T follicular helper cell (primary cell): ENCODE data around the gene SNAI1.
"Not testable (repeated sequence)": the region's sequence is repeated elsewhere in the genome, so short reads cannot be mapped to it uniquely, and the experiment has no call there.

Source experiments
- DNase-seq: peaks from one replicate; pipeline ENCODE4 v3.0.0-alpha.2; 2020; ENCODE audit warnings: low read depth

SNAI1 gene

DNA sequence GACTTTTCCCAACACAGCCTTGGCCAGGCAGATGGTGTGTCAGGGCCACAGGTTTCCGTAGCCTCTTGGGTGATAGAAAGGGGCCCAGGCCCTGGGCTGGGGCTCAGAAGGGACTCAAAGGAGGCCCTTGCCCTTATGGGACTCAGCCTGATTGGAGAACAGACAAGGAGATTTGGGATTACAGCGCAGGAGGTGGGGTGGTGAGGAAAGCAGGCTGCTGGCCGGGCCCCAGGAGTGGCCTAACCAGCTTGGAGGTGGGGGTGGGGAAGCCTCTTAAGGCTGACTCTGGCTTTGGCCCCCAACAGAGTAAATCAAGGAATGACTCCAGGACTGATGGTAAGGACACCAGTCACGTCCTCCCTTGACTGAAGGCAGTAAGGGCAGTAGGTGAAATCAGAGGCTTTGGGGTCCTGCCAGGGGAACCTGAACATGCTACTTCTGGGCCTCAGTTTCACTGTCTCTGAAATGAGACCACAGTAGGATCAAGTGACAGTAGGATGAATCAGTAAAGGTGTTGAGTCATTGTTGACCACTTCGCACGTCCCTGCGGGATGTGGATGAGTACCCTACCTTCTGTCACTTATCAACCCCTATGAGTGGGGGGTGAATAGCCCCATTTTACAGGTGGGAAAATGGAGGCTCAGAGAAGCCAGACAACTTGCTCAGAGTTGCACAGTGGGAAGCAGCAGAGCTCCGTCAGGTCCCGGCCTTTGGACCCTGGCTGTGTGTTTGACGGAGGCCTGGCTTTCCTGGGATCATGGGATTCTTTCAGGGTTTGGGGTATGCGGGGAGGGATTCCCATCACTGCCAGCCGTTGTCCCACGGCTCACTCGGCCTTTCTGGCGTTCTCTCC, 4.5 kb downstream of the SNAI1 start:
- DNase-seq, result no peak

DNA sequence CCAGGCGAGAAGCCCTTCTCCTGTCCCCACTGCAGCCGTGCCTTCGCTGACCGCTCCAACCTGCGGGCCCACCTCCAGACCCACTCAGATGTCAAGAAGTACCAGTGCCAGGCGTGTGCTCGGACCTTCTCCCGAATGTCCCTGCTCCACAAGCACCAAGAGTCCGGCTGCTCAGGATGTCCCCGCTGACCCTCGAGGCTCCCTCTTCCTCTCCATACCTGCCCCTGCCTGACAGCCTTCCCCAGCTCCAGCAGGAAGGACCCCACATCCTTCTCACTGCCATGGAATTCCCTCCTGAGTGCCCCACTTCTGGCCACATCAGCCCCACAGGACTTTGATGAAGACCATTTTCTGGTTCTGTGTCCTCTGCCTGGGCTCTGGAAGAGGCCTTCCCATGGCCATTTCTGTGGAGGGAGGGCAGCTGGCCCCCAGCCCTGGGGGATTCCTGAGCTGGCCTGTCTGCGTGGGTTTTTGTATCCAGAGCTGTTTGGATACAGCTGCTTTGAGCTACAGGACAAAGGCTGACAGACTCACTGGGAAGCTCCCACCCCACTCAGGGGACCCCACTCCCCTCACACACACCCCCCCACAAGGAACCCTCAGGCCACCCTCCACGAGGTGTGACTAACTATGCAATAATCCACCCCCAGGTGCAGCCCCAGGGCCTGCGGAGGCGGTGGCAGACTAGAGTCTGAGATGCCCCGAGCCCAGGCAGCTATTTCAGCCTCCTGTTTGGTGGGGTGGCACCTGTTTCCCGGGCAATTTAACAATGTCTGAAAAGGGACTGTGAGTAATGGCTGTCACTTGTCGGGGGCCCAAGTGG, 5.3 kb downstream of the SNAI1 start:
- no peak for DNase-seq

DNA sequence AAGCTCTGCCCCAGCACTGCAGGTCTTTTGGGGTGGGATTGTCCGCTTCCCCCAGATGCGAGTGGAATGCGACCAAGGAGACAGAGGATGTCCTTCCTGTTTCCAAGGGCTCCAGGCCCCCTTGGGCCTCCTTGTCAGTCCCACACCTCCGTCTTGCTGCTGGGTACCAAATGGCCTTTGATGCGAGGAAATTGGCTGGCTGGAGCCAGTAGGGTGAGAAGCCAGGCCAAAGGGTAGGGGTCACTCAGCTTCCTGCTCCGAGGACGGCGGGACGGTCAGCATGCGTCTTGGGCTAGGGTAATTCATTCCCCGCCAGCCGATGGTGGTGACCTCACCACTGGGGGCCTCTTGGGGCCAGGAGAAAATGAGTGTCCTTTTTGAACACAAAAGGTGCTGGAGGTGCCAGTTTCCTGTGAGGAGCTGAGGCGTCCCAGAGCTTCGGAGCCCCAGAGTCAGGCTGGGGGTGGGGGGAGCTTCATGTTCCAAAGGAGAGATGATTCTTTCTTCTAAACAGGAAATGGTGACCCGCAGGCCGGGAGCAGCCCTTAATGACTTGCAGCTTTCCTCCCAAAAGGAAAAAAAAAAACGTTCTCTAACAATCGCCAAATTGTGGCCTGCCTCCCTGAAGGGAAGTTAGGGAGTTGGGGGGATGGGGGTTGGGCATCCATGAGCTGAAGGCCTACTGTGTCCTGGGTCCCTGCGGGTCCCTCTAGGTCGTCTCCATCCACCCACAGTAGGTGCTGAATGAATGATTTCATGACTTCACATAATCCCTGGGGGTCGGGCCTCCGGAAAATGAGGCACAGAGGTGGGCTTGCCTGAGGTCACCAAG, 6.7 kb downstream of the SNAI1 start:
- DNase-seq, result no peak

DNA sequence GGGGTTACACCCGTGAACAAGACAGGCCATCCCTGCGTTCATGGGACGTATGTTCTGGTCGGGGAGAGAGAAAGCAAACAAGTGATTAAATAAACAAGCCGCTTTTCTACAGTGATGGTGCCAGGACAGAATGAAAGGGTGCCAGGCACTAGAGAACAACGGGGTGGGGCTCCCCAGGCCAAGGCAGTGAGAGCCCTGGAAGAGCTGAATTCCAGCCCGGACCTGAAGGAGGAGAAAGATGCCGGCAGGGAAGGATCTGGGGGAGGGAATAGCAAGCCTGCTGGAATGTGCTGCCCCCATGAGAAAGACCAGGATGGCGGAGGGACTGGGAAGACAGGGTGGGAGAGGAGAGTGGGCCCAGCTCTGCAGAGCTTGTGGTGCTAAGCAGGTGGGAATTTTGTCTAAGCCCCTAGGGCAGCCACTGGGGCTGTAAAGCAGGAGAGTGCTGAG, 7.5 kb downstream of the SNAI1 start:
- no peak for DNase-seq

DNA sequence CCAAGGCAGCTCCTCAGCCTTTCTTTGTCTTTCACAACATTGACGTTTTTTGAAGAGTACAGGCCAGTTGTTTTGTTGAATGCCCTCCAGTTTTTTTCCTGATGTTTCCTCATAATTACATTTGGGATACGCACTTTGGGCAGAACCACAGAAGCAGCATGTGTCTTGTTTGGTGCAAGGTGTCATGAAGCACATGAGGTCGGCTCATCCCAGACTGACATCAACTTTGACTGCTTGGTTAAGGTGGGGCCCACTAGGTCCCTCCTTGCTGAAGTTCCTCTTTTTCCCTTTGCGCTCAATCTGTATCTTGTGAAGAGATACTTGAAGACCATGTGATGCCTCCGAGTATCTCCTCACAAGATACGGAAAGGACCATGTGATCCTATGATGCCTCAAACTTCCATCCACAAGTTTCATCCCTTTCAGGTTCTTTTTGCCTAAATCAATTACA, 10.5 kb downstream of the SNAI1 start:
- DNase-seq, result no peak

DNA sequence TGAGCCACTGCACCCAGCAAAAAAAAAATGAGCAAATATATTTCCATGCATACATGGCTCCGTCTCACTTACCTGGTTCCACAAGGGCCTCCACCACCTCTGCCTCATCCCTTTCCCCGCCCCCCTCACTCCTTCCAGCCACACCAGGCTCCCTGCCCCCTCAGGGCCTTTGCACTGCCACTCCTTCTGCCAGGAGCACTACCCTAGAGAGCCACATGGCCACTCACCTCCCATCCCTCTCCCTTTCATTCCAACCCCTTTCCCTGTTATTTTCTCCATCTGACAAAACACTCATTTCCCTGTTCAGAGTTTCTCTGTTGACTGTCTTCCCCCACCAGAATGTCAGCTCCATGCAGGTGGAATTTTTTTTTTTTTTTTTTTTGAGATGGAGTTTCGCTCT, 12.8 kb downstream of the SNAI1 start:
- no peak for DNase-seq

DNA sequence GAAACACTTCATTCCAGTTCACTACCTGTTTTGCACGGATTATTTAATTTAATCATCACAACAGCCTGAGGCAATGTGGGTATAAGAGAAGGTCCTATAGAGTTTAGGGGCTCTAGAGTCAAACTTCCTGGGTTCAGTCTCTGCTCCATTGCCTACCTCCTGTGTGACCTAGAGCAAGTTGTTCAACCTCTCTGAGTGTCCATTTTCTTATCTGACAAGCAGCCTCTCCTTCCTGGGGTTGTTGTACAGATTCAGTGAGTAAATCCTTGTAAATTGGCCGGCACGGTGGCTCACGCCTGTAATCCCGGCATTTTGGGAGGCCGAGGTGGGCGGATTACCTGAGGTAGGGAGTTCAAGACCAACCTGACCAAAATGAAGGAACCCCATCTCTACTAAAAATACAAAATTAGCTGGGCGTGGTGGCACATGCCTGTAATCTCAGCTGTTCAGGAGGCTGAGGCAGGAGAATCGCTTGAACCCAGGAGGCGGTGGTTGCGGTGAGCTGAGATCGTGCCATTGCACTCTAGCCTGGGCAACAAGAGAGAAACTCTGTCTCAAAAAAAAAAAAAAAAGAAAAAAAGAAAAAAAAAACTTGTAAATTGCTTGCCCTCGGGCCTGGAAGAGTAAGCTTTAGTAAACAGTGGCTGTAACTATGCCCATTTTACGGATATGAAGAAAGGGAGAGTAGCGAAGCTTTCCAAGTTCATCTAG, 15.9 kb downstream of the SNAI1 start:
- DNase-seq, result not testable (repeated sequence)

DNA sequence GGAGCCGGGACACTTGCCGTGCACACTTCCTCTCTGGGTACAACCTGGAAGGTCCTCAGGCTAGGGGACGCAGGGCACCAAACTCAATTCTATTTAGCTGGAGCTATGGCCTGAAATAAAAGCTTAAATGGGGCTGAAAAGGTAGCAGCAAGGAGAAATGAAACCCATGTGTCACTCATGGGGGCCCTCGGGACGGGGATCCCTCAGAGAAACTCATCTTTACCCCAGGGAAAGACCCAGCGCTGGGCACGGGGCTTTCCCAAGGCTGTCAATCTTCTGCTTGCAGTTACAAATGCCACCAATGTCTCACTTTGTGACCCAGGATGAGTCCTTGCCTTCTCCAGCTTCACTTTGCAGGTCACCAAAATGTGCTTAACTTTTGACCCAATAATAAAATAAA, 16.5 kb downstream of the SNAI1 start:
- no peak for DNase-seq

DNA sequence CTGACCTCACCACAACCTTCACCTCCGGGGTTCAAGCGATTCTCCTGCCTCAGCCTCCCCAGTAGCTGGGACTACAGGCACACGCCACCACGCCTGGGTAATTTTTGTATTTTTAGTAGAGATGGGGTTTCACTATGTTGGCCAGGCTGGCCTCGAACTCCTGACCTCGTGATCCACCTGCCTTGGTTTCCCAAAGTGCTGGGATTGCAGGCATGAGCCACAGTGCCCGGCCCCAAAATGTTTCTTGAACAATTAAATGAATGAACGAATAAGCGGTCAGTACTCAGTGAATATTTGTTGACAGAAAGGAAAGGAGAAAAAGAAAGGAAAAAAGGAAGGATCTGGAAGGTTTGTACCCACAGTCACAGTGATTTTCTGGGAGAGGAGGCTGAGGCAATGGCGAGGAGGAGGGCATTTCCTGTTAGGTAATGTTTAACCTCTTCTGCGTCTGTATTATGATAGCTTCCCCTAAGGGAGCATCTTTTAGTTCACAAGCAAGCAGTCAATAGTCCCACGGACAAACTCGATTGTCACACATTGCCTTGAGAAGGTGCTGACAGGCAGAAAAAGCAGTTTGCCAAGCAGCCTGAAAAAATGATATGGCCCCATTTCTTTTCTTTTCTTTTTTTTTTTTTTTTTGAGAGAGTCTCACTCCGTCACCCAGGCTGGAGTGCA, 17.9 kb downstream of the SNAI1 start:
- not testable (repeated sequence) for DNase-seq

DNA sequence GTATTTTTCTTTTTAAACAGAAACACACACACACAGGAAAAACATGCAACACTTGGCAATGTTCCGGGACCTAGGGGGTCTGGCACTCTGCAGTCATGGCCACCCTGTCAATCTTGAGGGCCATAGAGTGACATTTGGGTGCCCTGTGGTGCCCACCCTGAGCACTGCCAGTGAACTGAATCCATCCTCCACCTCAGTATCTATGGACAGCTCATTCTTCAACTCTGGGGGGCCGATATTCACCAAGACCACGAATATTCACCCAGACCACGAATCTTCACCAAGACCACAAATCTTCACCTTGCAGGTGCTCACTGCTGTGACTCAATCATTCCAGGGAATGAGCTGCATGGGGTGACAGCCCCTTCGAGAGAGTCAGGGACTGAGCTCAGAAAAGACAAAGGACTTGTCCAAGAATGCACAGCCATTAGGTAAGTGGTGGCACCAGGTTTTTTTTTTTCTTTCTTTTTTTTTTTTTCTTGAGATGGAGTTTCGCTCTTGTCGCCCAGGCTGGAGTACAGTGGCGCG, 19.1 kb downstream of the SNAI1 start:
- no peak for DNase-seq

DNA sequence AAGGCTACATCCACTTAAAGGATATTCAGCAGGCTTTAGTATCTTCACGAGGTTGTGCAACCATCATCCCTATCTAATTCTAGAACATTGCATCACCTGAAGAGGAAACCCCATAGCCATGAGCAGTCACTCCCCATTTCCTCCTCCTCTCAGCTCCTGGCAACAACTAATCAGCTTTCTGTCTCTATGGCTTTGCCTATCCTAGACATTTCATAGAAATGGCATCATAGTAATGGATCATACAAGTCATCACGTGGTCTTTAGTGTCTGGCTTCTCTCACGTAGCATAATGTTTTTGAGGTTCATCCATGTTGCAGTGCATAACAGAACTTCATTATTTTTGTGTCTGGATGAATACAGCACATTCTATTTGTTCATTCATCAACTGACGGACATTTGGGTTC, 20.5 kb downstream of the SNAI1 start:
- DNase-seq, result no peak

DNA sequence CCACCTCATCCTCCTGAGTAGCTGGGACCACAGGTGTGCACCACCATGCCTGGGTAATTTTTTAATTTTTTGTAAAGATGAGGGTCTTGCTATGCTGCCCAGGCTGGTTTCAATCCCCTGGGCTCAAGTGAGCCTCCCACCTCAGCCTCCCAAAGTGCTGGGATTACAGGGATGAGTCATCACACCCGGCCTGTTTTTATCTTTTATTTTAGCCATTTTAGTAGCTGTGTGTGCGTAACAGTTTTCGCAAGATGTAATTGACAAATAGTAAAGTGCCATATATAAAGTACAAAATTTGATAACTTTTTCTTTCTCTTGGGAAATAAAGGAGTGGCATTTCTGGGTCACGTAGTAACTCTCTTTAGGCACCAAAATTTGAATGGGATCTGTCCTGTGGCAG, 21.4 kb downstream of the SNAI1 start:
- DNase-seq, result no peak

DNA sequence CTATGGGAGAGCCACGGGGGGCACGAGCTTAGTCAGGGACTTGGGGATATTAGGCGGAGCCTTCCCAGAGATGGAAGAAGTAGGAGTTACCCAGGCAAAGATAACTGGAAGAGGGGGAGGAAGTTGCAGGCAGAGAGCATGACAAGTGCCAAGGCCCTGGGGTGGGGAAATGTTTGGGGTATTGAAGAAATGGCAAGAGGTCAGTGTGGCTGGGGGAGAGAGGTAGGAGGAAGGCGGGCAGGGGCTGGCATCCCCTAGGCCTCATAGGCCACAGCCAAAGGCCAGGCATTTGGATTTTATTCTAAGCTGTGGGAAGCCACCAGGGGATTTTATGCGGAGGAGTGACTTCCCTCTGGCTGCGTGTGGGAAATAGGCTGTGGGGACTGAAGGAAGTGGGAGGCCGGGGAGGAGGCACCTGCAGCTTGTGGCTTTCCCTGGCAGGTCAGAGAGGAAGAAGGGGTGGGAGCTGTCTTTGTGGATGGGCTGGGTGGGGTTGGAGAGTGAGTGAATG, 22.7 kb downstream of the SNAI1 start:
- no peak for DNase-seq

DNA sequence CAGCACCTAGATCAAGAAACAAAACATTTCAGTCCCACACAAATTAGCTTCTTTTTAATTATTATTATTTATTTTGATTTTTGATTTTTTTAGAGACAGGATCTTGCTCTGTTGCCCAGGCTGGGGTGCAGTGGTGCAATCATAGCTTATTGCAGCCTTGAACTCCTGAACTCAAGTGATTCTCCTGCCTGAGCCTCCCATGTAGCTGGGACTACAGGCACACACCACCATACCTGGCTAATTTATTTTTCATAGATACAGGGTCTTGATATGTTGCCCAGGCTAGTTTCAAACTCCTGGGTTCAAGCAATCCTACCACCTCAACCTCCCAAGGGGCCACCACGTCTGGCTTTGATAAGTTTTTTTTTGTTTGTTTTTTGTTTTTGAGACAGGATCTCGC, 24.6 kb downstream of the SNAI1 start:
- no peak for DNase-seq

DNA sequence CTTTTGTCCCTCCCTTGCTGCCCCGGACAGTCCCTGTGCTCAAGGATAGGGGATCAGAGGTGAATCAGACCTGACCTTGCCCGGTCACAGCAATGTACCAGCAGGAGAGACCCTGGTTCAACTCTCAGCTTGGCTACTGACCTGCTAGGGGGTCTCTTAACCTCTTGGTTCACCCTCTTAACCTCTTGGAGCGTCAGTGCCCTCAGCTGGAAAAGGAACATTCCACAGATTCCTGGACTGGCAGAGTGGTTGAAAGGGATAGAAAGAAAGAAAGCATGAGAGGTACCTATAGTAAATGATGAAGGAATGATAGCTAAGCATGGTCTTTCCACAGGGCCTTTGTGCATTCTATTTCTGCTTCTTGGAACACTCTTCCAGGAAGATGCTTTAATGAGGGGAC, 25.2 kb downstream of the SNAI1 start:
- DNase-seq, result no peak

DNA sequence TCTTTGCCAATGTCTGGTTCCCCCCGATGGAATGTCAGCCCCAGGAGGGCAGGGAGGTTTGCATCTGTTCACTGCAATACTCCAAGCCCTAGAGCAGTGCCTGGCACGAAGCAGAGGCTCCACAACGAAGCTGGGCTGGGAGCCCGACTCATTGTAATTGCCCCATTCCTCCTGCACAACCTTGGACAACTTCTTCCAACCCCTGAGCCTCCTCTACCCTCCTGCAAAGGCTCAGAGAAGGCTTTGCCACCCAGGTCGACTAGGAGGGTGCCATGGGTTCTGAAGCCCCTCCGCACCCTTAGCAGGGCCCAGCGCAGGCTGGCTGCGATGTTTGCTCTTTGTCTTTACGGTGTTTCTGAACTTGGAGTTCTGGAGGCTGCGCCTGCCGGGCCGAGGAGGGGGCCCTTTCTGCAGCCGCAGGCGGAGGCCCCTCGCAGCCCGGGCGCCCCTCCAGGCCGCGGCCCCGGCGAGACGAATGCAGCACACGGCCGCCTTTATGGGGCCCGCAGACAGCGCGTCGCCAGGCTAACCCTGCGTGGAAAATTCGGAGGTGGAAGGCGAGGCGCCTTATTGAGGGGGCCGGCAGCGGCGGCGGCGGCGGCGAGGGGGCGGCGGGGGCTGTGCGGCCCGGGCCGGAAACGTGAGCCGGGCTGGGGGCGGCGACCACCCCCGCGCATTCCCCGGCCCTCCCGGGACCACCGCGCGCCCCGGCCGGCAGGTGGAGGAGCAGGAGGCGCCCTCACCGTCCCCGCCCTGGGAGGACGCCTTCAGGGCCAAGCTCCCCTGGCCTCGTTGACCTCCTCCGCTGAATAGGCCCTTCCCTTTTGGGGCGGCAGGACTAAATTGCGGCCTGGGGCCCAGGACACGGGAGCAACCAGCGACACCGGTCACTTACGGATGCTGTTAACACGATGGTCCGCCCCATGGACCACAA, 27.0 kb downstream of the SNAI1 start:
- no peak for DNase-seq

DNA sequence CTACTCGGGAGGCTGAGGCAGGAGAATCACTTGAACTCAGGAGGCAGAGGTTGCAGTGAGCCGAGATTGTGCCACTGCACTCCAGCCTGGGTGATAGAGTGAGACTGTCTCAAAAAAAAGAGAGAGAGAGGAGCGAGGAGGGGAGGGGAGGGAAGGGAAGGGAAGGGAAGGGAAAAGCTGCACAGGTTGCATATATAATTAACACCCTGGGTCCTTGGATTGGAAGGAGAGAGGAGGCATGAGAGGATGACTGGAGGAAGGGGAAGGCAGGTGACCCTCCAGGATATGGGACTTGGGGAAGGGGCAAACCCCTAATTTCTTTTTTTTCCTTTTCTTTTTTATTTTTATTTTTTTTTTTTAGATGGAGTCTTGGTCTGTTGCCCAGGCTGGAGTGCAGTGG, 28.8 kb downstream of the SNAI1 start:
- not testable (repeated sequence) for DNase-seq

DNA sequence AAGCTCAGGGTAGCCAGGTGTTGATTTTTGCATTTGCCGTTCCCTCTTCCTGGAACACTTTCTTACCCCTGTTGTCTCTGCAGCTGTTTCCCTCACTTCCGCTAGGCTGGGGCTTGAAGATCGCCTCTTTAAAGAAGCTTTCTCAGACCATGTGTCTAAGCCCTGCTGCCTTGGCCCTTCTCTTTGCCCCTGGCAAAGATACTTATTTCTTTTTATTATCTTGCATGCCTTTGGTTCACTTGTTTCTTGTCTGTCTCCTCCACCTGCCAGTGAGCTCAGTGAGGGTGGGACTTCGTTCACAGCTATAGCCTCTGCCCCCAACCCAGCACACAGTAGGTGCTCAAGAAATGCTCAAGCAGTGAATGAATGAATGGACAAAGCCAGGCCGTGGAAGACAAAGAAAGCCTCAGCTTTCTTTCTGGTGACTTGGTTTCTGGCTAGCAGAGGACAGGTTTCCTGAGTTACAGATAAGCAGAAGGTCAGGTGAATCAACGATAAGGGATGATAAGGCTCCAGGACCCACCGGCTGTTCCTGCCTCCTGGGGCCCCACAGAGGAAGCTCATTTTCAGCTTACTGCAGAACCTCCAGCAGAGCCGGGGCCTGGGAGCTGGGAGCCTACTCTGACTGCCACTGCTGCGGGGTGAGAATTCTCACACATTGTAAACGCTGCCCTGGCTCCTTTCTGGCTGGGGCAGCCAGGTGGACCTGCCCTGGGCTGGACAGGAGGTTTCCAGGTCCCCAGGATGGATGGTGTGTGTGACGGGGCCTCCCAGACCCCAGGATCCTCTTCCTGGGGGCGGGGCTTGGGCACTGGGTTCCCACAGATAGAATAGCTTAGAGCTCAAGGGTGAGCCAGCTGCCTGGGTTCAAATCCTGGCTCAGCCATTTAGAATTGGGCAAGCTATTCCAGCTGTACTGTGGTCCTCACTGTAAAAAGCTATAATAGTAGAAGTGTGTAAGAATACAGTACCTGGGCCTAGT, 29.8 kb downstream of the SNAI1 start:
- no peak for DNase-seq
